ENCODE data around the gene ACER1. TPM values are rescaled to one million over a fixed set of nuclear protein-coding genes. Genes with fewer than 3 reads are reported as not detected.

The ACER1 gene
- total RNA-seq, 1 donor from 2014 or later = not detected

GRCh38 chr19:6279931-6280591 is 53.4 kb downstream of the ACER1 start, which contains the start of gene MLLT1:
MLLT1 (minus strand) TSS chr19:6279975; CDS start chr19:6279784, 191 bp downstream.
- intact Hi-C loops (cut with DNase I) = loop anchor here (10.0 kb wide), 1 partner anchor 55 kb away; no protein-coding TSS in a partner anchor
- TF ChIP-seq, protein P1, sequence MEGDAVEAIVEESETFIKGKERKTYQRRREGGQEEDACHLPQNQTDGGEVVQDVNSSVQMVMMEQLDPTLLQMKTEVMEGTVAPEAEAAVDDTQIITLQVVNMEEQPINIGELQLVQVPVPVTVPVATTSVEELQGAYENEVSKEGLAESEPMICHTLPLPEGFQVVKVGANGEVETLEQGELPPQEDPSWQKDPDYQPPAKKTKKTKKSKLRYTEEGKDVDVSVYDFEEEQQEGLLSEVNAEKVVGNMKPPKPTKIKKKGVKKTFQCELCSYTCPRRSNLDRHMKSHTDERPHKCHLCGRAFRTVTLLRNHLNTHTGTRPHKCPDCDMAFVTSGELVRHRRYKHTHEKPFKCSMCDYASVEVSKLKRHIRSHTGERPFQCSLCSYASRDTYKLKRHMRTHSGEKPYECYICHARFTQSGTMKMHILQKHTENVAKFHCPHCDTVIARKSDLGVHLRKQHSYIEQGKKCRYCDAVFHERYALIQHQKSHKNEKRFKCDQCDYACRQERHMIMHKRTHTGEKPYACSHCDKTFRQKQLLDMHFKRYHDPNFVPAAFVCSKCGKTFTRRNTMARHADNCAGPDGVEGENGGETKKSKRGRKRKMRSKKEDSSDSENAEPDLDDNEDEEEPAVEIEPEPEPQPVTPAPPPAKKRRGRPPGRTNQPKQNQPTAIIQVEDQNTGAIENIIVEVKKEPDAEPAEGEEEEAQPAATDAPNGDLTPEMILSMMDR (IDR thresholded peaks at IDR 0.05) = peak; percentile 67
- Histone ChIP-seq H3K36me3 (no peaks in the 10 kb centered on the region), H3K27ac (peak within 1 kb of the TSS; percentile 81), H3K4me3 (peak within 1 kb of the TSS; percentile 87), H3K9me3 (no peaks in the 10 kb centered on the region), H3K27me3 (no peaks in the 10 kb centered on the region), H3K4me1 (peaks cover 41% of the 10 kb centered on the region)
- DNase-seq = peak; percentile 99
- ATAC-seq = peak; percentile 99

DNA sequence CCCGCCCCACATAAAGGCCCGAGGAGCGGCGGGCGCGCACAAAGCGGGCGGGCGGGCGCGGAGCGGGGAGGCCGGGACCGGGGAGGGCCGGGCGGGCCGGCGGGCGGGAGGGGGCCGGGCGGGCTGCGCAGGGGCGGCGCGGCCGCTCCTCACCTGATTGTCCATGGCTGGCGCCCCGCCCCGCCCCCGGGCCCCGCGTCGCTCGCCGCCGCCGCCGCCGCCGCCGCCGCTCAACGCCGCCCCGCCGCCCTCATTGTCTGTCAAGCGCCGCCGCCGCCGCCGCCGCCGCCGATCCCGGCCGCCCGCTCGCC is 53.8 kb downstream of the ACER1 start:
- peak overlapping the region; percentile 87 for H3K4me3 ChIP-seq
- H3K36me3 ChIP-seq = no peaks in the 10 kb centered on the region
- intact Hi-C loops (cut with DNase I) = loop anchor here (10.0 kb wide), 1 partner anchor 55 kb away; no protein-coding TSS in a partner anchor
- H3K27me3 ChIP-seq = no peaks in the 10 kb centered on the region
- TF ChIP-seq, protein P1 (IDR thresholded peaks at IDR 0.05) = no peak
- peaks cover 46% of the 10 kb centered on the region for H3K4me1 ChIP-seq
- no peaks in the 10 kb centered on the region for H3K9me3 ChIP-seq
- peak overlapping the region; percentile 81 for H3K27ac ChIP-seq
- ATAC-seq (no peak), DNase-seq (no peak)

GRCh38 chr19:6278740-6279619 is 54.4 kb downstream of the ACER1 start:
- H3K9me3 ChIP-seq = no peaks in the 10 kb centered on the region
- ATAC-seq = no peak
- intact Hi-C loops (cut with DNase I) = loop anchor here (10.0 kb wide), 1 partner anchor 54 kb away; no protein-coding TSS in a partner anchor
- H3K36me3 ChIP-seq = no peaks in the 10 kb centered on the region
- peak overlapping the region; percentile 87 for H3K4me3 ChIP-seq
- H3K27me3 ChIP-seq = no peaks in the 10 kb centered on the region
- TF ChIP-seq, protein P1 (IDR thresholded peaks at IDR 0.05) = no peak
- H3K4me1 ChIP-seq = peaks cover 52% of the 10 kb centered on the region
- DNase-seq = no peak
- H3K27ac ChIP-seq = peak overlapping the region; percentile 81

DNA sequence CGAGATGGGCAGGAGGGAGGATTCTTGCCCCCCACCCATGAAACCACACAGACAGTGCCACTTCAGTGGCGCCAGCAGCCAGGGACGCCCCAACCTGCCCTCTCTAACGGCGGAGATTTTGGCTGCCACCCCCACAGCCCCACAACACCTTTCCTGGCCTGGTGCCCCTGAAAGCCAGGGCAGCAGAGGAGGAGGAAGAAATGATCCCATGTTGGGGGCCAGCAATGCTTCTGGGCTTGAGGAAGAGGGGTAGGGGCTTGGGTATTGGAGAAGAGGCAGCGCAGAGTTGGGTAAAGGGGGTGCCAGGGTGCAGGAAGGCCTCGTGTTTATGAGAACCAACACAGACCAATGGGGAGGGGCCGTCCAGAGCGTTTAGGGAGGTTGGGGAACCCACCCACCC is 55.4 kb downstream of the ACER1 start:
- intact Hi-C loops (cut with DNase I) = loop anchor here (10.0 kb wide), 1 partner anchor 53 kb away; no protein-coding TSS in a partner anchor
- ATAC-seq = no peak
- no peak for DNase-seq
- Histone ChIP-seq H3K4me1 (peaks cover 61% of the 10 kb centered on the region), H3K27me3 (no peaks in the 10 kb centered on the region), H3K4me3 (peak overlapping the region; percentile 87), H3K36me3 (no peaks in the 10 kb centered on the region), H3K27ac (peak overlapping the region; percentile 87), H3K9me3 (no peaks in the 10 kb centered on the region)
- TF ChIP-seq, protein P1 (IDR thresholded peaks at IDR 0.05) = no peak

- H3K36me3 ChIP-seq = no peaks in the 10 kb centered on the region
- DNase-seq (peak; percentile 83), ATAC-seq (no peak)
- H3K27me3 ChIP-seq = no peaks in the 10 kb centered on the region
- H3K9me3 ChIP-seq = no peaks in the 10 kb centered on the region
- intact Hi-C loops (cut with DNase I) = loop anchor here (10.0 kb wide), 1 partner anchor 52 kb away; no protein-coding TSS in a partner anchor
- TF ChIP-seq, protein P1 (IDR thresholded peaks at IDR 0.05) = no peak
- peaks cover 77% of the 10 kb centered on the region for H3K4me1 ChIP-seq
- no peak overlapping the region for H3K4me3 ChIP-seq
- H3K27ac ChIP-seq = peak overlapping the region; percentile 87
These were observed 57.0 kb downstream of the ACER1 start for GRCh38 chr19:6276447-6276846.

Data from upper lobe of right lung (tissue), 1 donor.